GM12878 (cell line): ENCODE data around the gene SNAI3. TPM values are rescaled to one million over a fixed set of nuclear protein-coding genes. Genes with fewer than 3 reads are reported as not detected.

Source experiments
- CEBPZ ChIP-seq: fragments of 150-350 bp; IDR thresholded peaks from 2 replicates; pipeline ENCODE4 v1.6.1; 2016; ENCODE audit warnings: low read depth, low read length
- HCFC1 ChIP-seq: fragments of 150-350 bp; IDR thresholded peaks from 2 replicates; pipeline ENCODE4 v1.6.1; 2014; ENCODE audit warnings: low read length
- SMAD1 ChIP-seq: fragments of 450-650 bp; IDR thresholded peaks from 2 replicates; pipeline ENCODE4 v1.6.1; 2018; ENCODE audit warnings: mild to moderate bottlenecking, low read depth; ENCODE audit not compliant: partially characterized antibody
- polyA plus RNA-seq, 11 experiments: library from polyadenylated mRNA; depleted of rRNA in 4 of 11; unstranded in 6 of 11; stranded (reverse) in 5 of 11; fragments of >200 nt; fragmentation: Nextera tagmentation in 4 of 11; fragmentation: Illumina TruSeq in 1 of 11; extraction: Ambion mirVana in 4 of 11; extraction: Trizol in 1 of 11; gene quantifications; 1 replicate in 1 of 11; 2 replicates in 10 of 11; pipeline versions ENCODE4 v1.2.1 to v1.2.3, GENCODE V29; 2011 to 2016; ENCODE audit warnings: inconsistent platforms in 2 of 11, missing spikeins in 2 of 11, low read depth in 1 of 11
- total RNA-seq, 4 experiments: library from RNA; depleted of rRNA in 3 of 4; stranded (reverse); fragments of >200 nt in 3 of 4; fragmentation: Illumina TruSeq in 1 of 4; extraction: Trizol in 1 of 4; gene quantifications; 2 replicates each; pipeline versions ENCODE4 v1.2.1 to v1.2.3, GENCODE V29; 2013 to 2021
- TF ChIP-seq, protein P1 (sequence below): fragments of 450-650 bp; IDR thresholded peaks from 2 replicates; pipeline ENCODE4 v1.6.1; 2017; ENCODE audit warnings: borderline replicate concordance

Gene SNAI3
- total and polyA plus RNA-seq, 10 of the 15 experiments (the other 5 are each of a cell fraction or from before 2014, with no cell fraction given): 0.21 to 7.4 (median 3.0) TPM

GRCh38 chr16:88701581-88702370, 15.5 kb upstream of the SNAI3 start (continued):
- TF ChIP-seq CEBPZ: no peak
- TF ChIP-seq HCFC1: no peak
- TF ChIP-seq, protein P1, sequence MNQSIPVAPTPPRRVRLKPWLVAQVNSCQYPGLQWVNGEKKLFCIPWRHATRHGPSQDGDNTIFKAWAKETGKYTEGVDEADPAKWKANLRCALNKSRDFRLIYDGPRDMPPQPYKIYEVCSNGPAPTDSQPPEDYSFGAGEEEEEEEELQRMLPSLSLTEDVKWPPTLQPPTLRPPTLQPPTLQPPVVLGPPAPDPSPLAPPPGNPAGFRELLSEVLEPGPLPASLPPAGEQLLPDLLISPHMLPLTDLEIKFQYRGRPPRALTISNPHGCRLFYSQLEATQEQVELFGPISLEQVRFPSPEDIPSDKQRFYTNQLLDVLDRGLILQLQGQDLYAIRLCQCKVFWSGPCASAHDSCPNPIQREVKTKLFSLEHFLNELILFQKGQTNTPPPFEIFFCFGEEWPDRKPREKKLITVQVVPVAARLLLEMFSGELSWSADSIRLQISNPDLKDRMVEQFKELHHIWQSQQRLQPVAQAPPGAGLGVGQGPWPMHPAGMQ: no peak
- TF ChIP-seq SMAD1: no peak
